HG02943 (cell line): Measurements from ENCODE around the gene BSX.

Experiments used
- ATAC-seq: cut with Tn5 transposase; IDR thresholded peaks from one replicate; pipeline ENCODE4 v1.9.1; 2021; ENCODE audit warnings: mild to moderate bottlenecking, low read depth, moderate library complexity; ENCODE audit not compliant: unreplicated experiment

BSX gene

DNA sequence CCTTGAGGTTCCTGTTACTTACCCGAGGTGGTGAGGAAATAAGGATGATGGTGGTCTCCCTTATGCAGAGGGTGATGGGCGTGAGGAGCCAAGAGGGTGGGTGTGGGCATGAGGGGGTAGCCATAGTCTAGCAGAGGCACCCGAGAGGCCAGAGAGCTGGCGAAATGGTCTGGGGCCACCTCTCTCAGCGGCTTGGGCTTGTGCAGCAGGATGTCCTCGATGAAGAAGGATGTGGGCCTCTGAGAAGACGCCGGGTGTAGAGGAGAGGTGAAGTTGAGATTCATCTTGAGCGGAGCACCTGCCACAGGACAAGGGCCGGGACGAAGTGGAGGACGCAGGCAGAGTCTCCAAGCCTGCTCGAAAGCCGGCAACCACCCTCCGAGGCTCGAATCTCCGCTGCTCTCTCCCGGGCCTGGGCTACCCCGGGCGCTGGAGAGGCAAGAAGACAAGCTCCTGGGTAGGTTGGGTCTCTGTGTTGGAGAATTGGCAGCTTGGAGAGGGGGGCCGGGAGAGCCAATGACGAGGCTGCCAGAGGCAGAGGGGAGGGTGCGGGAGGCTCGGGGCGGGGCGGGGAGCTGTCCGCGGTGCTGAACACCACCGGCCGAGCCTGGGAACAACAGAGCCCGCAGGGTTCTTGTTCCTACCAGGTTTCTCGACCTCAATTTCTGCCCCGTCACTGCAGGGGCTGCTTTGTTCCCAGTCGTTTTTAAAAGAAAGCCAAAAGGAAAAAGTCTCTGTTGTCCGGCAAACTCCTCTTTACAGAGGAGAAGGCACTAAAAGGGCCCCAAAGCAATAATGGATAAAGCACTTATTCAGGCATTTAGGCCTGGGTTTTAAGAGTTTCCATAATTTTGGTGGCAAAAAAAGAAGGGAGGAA, at the start of gene BSX:
TSS of gene BSX (minus strand) at position 447 of the 877 bp plus-strand sequence. CDS start at position 284, 163 bp downstream.
- no peak for ATAC-seq

DNA sequence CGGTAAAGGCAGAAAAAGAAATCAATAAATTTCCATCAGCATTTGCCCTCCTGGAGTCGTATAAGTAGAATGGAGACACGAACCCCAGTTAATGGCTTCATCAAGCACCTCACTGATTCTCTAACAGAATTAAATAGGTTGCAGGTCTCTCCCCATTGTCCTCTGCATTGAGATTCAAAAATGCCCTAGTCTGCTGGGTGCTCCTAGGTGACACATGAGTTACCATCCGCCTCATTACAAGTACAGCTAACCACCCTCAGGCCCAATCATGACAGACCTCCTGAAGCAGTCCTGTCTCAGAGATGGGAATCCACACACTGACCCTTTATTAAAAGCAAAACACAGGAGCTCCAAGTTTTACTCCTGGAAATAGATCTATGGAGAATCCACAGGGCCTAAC, 48.9 kb upstream of the BSX start:
- ATAC-seq: no peak

DNA sequence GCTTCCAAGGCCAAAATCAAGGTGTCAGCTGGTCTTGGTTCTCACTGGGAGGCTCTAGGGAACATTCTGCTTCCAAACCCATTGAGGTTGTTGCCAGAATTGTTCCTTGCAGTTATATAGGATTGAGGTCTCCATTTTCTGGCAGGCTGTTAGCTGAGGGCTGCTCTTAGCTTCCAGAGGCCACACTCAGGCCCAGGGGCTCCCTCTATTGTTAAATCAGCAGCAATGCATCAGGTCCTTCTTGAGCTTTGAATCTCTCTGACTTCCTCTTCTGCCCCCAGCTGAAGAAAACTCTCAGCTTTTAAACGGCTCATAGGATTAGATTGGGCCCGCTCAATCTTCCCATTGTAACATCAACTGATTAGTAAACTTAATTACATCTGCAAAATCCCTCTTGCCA, 39.3 kb upstream of the BSX start:
- no peak for ATAC-seq

DNA sequence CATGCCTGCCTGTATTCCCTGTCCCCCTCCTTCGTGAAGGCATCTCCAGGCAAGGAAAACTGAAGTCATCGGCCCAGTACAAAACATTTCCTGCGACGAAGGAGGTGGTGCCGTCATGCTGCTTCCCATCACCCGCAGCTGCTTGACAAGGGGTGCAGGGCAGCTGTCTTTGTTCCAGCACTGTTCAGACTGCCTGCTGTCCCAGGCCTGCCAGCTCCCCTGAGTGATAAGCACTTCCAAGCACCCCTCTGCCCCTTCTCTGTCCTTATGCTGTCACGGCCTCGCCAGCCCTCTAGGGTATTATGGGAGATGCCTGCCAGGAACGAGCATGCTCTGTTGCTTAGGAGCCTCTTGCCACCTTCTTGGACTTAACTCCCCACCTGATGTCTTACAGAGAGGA, 37.1 kb upstream of the BSX start:
- ATAC-seq: no peak

DNA sequence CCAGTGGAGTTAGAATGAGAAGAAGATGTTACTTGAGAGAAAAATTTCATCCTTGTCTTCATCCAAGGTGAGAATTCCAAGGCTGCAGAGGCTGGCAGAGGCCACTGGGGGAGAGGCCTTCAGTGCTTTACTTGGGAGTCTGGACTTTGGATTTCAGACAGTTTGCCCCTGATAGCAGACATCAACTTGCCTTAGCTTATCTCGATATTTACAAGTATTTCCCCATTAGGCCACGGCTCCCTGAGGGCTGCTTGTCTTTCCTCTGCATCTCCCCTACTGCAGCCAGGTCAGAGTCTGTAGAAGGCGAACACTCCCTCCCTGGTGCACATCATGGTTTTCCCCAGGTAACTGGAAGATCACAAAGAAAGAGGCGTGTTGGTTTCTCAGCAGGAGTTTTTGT, 29.9 kb upstream of the BSX start:
- ATAC-seq: no peak

DNA sequence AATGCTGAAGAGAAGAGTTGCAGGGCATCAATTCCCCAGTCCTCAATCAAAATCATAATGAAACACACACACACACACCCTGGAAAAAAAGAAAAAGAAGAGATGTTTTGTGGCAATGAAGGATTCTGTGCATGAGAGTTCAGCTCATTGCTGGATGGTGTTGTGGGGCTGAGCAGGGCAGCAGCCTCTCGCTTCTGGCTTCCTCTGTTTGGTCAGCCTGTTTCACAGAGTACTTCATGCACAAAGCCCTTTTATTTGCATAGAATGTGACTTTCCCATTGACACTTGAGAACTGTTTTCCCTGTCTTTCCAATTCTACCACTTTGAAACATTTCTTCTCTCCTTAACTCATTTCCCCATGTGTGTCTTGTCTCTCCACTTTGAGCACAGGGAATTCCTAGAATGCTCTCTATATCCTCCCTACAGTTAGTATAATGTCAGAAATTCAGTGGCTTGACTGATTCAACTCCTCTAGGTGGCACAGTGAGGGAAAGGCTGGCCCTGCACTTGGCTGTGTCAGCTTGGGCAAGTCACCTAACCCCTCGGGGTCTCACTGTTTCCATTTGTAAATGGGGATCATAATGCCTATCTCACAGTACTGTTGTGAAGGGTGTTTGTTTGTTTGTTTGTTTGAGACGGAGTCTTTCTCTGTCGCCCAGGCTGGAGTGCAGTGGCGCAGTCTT, 25.4 kb upstream of the BSX start:
- ATAC-seq: no peak

DNA sequence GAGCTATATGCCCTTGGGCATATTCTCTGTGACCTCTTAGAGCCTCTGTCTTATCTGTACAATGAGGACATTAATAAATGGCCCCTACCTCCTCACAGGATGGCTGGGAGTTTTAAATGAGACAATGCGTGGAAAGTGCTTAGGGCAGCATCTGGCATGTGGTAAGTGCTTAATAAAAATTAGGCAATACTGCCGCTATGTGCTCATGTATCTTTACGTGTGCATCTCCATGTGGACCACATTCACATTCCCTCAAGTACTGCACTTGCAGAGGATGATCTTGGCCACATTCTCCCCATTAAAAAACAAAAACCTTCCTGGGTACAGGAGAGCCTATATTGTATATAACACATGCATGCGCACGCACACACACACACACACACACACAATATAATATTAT, 19.1 kb upstream of the BSX start:
- no peak for ATAC-seq

DNA sequence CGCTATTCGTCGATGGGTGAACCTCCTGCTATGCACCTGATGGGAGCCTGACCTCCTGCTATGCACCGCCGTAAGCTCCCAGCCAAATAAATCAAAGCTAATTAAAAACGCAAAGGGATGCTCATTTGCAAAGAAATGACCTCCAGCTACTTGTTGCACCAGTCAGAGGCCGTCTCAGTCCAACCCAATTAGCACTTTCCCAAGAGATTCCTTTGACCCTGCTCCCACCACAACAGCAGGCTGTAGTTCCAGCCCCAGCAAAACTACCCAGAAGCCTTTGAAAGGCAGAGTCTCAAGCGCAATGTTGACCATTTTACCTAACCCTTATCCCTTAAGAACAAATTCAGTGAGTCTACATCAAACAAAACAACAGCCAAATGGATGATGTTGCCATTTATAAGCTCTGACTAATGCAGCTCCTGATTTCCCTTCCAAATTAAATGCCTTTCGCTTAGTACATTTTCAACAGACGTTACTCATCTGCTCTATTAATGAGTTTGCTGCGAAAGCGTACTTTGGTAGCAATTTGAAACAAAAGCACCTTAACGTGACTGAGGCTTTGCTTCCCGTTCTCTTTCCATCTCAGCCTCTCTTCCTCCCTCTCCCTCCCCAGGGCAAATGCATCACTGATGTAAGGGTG, 17.2 kb upstream of the BSX start:
- no peak for ATAC-seq

DNA sequence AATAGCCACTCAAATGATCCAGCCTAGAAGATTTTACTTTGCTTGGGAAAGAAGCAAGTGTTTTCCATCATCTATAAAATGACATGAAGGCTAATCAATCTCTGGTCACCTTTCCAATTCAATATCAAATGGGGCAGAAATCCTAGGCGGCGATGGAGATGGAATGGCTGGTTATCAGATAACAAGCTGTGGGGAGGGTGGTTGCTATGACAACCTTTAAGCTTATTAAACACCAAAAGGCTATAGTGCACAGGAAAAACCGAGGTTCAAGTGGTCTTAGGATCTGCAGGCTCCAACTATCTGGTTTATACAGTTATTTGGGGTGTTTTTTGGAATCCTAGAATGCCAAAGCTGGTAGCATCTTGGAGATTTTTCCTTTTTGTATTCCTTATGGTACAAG, 13.9 kb upstream of the BSX start:
- ATAC-seq: no peak

DNA sequence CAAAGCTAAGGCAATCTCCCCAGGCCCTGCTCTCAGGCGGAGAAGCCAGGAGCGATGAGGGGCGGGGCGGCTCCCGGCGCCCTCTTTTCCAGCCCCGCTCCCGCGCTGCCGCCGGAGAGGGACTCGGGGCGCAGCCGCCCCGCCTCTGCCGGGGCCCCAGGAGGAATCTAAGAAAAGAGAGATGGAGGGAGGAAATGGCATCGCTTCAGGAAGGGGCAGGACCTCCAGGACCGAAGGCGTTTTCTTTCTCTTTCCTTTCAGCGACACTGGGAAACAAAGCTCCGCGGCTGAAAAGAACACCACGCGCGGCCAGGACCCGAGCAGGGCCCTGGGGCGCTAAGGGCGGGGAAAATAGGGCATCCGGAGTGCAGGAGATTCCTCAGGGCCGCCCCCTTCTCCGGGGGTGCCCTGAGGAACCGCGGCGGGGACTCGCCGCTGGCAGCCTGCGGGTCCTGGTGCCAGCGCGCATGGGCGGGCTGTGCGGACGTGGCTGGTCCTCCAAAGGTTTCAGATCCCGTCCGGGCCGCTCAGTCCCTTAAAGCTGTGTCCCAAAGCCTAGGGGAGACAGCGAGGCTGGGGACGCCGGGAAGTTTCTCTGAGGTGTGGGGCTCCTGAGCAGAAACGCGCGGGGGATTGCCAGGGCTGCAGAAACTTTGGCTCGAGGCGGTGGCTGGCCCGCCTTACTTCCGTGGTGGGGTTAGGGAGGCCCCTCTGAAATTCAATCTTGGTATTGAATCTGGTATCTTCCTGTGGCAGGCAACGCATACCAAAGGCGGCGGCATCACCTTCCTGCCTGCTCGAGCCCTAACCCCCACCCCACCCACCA, 2.8 kb upstream of the BSX start:
- ATAC-seq: no peak

DNA sequence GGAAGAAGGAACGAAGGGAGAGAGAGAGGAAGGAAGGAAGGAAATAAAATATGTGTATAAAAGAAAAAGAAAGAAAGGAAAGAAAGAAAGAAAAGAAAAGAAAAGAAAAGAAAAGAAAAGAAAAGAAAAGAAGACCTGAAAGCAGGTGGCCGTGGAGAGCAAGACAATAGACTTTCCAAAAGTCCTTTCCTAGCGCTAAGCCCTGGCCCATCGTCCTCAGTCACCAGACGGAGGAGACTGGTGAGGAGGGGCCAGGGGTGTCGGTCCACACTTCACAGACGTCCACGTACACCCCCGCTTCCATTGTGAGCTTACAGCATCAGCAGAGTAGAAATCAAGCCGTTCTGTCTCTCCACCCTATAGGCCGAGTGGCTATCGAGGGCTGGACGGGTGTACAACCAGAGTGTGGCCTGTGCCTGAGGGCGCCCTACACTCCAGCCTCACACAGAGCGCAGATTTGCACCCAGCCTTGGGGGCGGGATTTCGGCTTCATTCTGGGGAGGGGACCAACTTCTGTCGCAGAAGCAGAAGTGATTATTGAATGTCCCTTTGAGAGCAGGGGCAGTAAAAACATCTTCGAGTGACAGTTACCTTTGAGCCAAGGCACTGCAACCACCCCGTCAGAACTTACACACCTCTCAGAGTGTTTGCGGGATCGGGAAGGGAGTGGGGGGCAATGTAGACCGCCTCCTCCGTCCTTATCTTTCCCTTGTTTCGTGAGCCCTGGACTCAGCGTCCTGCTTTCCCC, 2.0 kb upstream of the BSX start:
- ATAC-seq: no peak

DNA sequence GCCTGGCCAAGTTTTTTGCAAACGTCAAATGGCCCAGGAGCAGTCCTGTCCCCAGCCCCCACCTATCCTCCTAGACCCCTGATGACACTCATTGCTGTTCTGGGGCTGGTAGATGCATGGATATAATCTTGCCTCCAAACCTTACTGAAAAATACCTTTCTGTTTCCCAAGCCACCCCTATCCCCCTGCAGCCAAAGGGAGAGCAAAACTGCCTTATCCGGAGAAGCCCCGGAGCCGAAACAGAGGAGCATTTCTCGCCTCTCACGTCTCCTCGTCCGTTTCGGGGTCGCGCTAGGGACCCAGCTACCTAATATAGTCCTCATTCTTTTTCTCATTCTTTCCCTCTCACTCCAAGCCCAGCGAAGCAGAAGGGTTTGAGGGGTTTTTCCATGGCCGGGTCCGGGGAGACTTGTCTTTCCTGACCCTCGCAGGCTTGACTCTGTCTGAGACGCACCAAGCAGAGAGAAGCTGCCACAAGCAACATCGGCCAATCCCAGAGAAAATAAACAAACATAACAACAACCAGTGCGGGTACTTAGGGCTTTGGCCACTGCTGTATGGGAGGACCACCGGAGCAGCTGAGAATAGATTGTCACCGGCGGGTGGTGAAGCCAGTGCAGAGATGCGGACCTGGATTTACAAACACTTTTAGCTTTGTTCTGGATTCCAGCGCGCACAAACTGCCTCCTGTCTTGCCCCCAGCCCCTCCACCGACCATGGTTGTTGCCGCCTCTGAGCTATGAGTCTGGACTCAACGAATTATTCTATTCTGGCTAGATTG, 1.6 kb downstream of the BSX start:
- no peak for ATAC-seq

DNA sequence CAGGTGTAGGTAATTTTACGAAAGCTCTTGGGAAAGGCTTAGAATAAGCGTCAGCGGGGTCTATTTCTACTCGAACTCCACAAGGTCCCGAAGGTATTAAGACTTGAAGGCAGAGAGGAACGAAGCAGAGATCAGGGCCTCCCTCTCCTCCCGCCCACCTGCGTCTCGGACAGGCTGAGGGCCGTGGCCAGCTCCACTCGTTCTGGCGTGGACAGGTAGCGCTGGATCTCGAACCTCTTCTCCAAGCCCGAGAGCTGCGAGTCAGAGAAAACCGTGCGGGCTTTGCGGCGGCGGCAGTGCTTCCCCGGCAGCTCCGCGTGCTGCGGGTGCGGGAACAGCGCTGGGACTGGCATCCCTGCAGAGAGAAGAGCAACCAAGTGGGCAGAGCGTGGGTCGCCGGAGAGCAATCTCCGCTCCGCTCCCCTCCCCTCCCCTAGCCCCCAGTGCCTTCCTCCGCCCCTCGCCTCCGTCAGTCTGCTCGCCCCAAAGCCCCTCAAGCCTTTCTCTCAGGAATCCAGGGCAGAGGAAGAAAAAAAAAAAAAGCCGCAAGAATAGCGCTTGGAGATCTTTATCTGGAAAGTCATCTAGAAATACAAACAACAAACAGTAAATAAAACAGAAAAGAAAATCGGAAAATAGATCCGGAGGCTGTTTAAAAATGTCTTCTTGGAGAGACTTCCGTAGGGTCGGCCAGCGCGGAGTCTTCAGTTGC, 2.4 kb downstream of the BSX start:
- no peak for ATAC-seq

DNA sequence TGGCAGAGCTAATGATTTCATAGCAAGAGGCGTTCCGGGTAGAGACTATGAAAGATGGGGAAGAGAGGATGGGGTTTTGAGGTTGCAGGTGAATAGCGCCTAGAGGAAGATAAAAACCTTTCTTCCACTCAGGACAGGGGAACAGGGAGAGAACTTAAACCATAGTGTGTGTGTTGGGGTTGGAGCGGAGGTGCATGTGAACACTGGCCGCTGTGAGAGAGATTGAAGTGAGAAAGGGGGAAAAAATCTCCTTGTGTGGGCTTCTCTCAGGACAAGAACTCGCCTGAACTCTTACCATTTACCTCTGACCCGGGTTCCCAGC, 3.4 kb downstream of the BSX start:
- no peak for ATAC-seq

DNA sequence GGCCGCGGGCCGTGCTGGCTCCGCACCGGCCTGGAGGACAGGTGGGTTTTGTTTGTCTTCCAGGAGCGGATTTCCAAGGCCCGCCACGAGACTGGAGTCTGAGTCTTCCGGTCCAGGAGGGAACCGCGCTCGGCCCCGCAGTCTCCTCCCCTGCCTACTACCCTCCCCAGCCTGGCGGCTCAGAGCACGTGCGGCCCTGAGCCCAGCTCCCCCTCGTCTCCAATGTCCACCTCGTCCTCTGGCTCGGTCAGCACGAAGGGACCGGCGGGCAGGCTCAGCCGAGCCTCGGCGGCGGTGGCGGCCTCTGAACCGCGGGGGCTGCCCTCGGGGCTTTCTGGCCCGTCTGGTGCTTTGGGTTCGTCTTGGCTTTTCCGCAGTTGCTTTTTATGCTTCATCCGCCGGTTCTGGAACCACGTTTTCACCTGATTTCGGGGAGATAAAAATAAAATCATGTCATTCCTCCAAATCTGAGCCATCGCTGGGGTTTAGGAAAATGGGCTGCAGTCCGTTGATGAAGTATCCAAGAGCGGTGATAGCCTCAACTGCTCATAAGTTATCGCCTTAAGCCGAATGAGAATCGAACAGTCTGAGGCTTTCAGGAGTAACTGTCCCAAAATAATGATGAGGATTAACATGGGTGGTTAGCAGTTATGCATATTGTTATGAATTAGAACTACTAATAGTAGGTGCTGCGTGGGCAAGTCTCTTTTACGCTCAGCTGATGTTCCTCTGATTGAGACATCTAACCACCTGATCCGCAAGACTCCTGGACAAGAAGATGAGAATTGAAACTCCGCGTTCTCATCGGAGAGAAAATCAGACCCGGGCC, 4.0 kb downstream of the BSX start:
- no peak for ATAC-seq

DNA sequence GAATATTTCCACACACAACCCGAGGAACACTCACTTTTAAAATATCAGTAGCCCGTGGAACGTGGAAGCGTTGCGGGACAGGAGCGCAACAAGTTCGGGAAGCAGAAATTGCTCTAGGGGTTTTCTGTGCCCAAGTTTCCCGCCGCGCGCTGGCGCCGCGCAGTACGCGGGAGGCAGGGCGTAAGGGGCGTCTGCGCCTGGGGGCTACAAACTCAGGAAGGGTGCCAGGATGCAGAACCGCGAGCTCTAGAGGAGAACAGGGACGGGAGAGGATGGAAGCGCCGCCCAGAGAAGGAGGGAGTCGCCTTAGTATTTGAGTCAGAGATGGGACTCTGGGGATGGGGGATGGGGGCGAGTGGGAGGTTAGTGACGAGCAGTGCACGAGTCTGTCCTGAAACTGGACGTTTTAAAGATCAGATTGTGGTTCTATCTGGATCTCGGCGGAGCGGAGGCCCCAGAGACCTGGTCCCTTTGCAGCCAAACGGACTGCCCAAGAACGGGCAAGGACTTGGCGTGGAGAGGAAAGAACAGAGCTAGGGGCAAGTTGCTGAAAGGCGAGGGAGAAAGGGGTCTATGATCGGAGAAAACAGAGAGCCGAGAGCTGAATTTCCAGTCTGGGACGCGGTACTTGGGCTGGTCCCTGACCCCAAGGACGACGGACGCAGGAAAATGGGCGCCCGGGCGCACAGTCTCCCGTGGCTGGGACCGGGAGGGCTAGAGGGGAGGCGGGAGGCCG, 4.7 kb downstream of the BSX start:
- ATAC-seq: no peak

DNA sequence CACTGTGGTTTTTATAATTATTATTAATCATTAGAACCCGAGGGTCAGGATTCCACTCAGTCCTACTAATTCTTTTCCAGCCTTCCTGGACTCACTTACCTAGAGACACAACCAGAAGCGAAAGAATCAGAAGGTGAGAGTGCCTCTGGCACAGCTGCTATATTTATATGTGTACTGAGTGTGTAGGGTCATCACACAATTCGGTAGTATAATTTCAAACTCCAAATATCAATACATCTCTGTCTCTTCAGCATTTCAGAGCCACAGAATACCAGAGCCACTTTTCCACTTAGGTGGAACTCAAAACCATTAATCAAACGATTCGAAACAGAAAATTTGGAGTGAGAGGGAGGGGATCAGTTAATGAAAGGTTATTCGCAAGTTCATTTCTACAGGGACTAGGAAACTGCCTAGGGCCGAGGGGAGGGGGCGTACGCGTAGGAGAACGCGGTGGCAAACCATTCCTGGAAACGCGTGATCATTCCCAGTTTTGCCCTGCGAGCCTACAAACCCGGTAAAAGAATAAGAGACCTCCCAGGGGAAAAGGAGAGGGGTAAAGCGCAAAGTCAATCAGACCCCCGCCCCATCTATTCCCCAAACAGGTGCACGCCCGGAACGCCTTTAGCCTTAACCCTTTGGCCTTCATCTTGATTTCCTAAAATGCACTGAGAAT, 5.4 kb downstream of the BSX start:
- no peak for ATAC-seq
